Neural cell (in vitro differentiated cells): ENCODE measurements around the gene EMILIN3. TPM values are rescaled to one million over a fixed set of nuclear protein-coding genes. Genes with fewer than 3 reads are reported as not detected.

ENCODE experiments used
- H2AFZ ChIP-seq: fragments of 200-600, 300-800 bp; sonication (generic), shearing (Covaris generic); 2 replicates; pipeline ENCODE4 v1.6.0; 2014; ENCODE audit warnings: low read depth, mild to moderate bottlenecking, antibody characterized with exemption, low read length, moderate library complexity
- H3F3A ChIP-seq: fragments of 200-600 bp; shearing (Covaris generic); 2 replicates; pipeline ENCODE4 v1.6.1; 2016; ENCODE audit warnings: mild to moderate bottlenecking, moderate library complexity, mixed read lengths, antibody characterized with exemption, low read length; ENCODE audit not compliant: insufficient read depth, poor library complexity, severe bottlenecking
- H3K27ac ChIP-seq: fragments of 200-600, 300-800 bp; sonication (generic), shearing (Covaris generic); 2 replicates; pipeline ENCODE4 v1.5.1; 2014; ENCODE audit warnings: mild to moderate bottlenecking, low read length, moderate library complexity
- H3K27me3 ChIP-seq: fragments of 300-800, 200-600 bp; sonication (generic), shearing (Covaris generic); 2 replicates; pipeline ENCODE4 v1.6.0; 2014; ENCODE audit warnings: mild to moderate bottlenecking, low read depth, low read length, moderate library complexity; ENCODE audit not compliant: insufficient read depth
- H3K36me3 ChIP-seq: fragments of 300-800, 200-600 bp; sonication (generic), shearing (Covaris generic); 2 replicates; pipeline ENCODE4 v1.5.1; 2014; ENCODE audit warnings: mild to moderate bottlenecking, antibody characterized with exemption, low read length, moderate library complexity; ENCODE audit not compliant: insufficient read depth
- H3K4me2 ChIP-seq: fragments of 300-800, 200-600 bp; sonication (generic), shearing (Covaris generic); 2 replicates; pipeline ENCODE4 v1.6.0; 2014; ENCODE audit warnings: mild to moderate bottlenecking, low read length
- H3K4me3 ChIP-seq: fragments of 300-800, 200-600 bp; sonication (generic), shearing (Covaris generic); 2 replicates; pipeline ENCODE4 v1.5.1; 2014; ENCODE audit warnings: mild to moderate bottlenecking, low read length, moderate library complexity
- H3K79me2 ChIP-seq: fragments of 200-600 bp; shearing (Covaris generic); replicated peaks from 2 replicates; pipeline ENCODE4 v1.6.0; 2014; ENCODE audit warnings: mild to moderate bottlenecking, low read length, moderate library complexity; ENCODE audit not compliant: insufficient read depth
- H3K9ac ChIP-seq: fragments of 300-800, 200-600 bp; sonication (generic), shearing (Covaris generic); 2 replicates; pipeline ENCODE4 v1.6.1; 2016; ENCODE audit warnings: mild to moderate bottlenecking, low read length, mixed read lengths
- H3K9me2 ChIP-seq: fragments of 200-600 bp; shearing (Covaris generic); 2 replicates; pipeline ENCODE4 v1.6.1; 2016; ENCODE audit warnings: mild to moderate bottlenecking, low read length, mixed read lengths; ENCODE audit not compliant: insufficient read depth
- H3K9me3 ChIP-seq: fragments of 200-600, 300-800 bp; sonication (generic), shearing (Covaris generic); 2 replicates; pipeline ENCODE4 v1.6.1; 2016; ENCODE audit warnings: mild to moderate bottlenecking, mixed run types, low read length, moderate library complexity, mixed read lengths
- H4K20me1 ChIP-seq: fragments of 200-600 bp; shearing (Covaris generic); 2 replicates; pipeline ENCODE4 v1.6.1; 2016; ENCODE audit warnings: mild to moderate bottlenecking, mixed run types; ENCODE audit not compliant: insufficient read depth
- CTCF ChIP-seq: fragments of 450-650 bp; IDR thresholded peaks from 2 replicates; pipeline ENCODE4 v1.5.1; 2014; ENCODE audit warnings: antibody characterized with exemption, mild to moderate bottlenecking, moderate library complexity; ENCODE audit not compliant: poor library complexity, severe bottlenecking
- EP300 ChIP-seq: fragments of 450-650 bp; conservative IDR thresholded peaks from 2 replicates; pipeline ENCODE4 v1.6.1; 2014; ENCODE audit warnings: antibody characterized with exemption, mild to moderate bottlenecking, moderate library complexity; ENCODE audit not compliant: poor library complexity, severe bottlenecking
- EZH2 ChIP-seq: fragments of 200-600, 300-800 bp; shearing (Covaris generic), sonication (generic); IDR thresholded peaks from 2 replicates; pipeline ENCODE4 v1.6.1; 2014; ENCODE audit warnings: antibody characterized with exemption, low read length, borderline replicate concordance, mild to moderate bottlenecking; ENCODE audit not compliant: insufficient read depth, poor library complexity, severe bottlenecking
- MXI1 ChIP-seq: fragments of 450-650 bp; conservative IDR thresholded peaks from 2 replicates; pipeline ENCODE4 v1.6.1; 2014; ENCODE audit warnings: antibody characterized with exemption, mild to moderate bottlenecking; ENCODE audit not compliant: poor library complexity, severe bottlenecking
- POLR2AphosphoS5 ChIP-seq: IDR thresholded peaks from 2 replicates; pipeline ENCODE4 v1.6.1; 2012
- RAD21 ChIP-seq: fragments of 450-650 bp; conservative IDR thresholded peaks from 2 replicates; pipeline ENCODE4 v1.6.1; 2014; ENCODE audit warnings: antibody characterized with exemption, mild to moderate bottlenecking, moderate library complexity
- REST ChIP-seq: IDR thresholded peaks from 2 replicates; pipeline ENCODE4 v1.6.1; 2012; ENCODE audit warnings: borderline replicate concordance
- SMC3 ChIP-seq: fragments of 450-650 bp; conservative IDR thresholded peaks from 2 replicates; pipeline ENCODE4 v1.6.1; 2014; ENCODE audit warnings: antibody characterized with exemption, mild to moderate bottlenecking, moderate library complexity; ENCODE audit not compliant: poor library complexity
- TAF1 ChIP-seq: IDR thresholded peaks from 2 replicates; pipeline ENCODE4 v1.6.1; 2012; ENCODE audit warnings: low read depth
- polyA plus RNA-seq: library from polyadenylated mRNA; depleted of rRNA; stranded (reverse); fragments of >200 nt; gene quantifications from 2 replicates; pipeline ENCODE4 v1.2.3, GENCODE V29; 2014

EMILIN3 gene
- polyA plus RNA-seq, 1 donor from 2014 or later = 0.30 TPM

GRCh38 chr20:41406896-41407444 lies 40.4 kb upstream of the EMILIN3 start:
- Histone ChIP-seq H3F3A (no peaks in the 10 kb centered on the region), H2AFZ (no peak overlapping the region), H3K9me3 (no peaks in the 10 kb centered on the region), H3K27ac (no peak overlapping the region), H3K4me2 (no peak overlapping the region), H4K20me1 (no peaks in the 10 kb centered on the region), H3K27me3 (no peaks in the 10 kb centered on the region), H3K9ac (no peak overlapping the region), H3K79me2 (no peaks in the 10 kb centered on the region), H3K36me3 (peaks cover 5% of the 10 kb centered on the region), H3K9me2 (no peaks in the 10 kb centered on the region), H3K4me3 (no peak overlapping the region)
- TF ChIP-seq MXI1 (no peak), POLR2AphosphoS5 (no peak), SMC3 (no peak), EZH2 (no peak), CTCF (no peak), RAD21 (no peak), REST (no peak), TAF1 (no peak), EP300 (no peak)

- H3K4me2 ChIP-seq = no peak overlapping the region
- H4K20me1 ChIP-seq = no peaks in the 10 kb centered on the region
- no peaks in the 10 kb centered on the region for H3K27me3 ChIP-seq
- H3F3A ChIP-seq = no peaks in the 10 kb centered on the region
- no peak overlapping the region for H3K9ac ChIP-seq
- TF ChIP-seq POLR2AphosphoS5 (no peak), REST (no peak), MXI1 (no peak), RAD21 (no peak), EP300 (no peak), CTCF (no peak), TAF1 (no peak), EZH2 (no peak), SMC3 (no peak)
- H3K36me3 ChIP-seq = peaks cover 5% of the 10 kb centered on the region
- H3K79me2 ChIP-seq = no peaks in the 10 kb centered on the region
- no peak overlapping the region for H2AFZ ChIP-seq
- H3K4me3 ChIP-seq = no peak overlapping the region
- H3K9me3 ChIP-seq = no peaks in the 10 kb centered on the region
- H3K9me2 ChIP-seq = no peaks in the 10 kb centered on the region
- H3K27ac ChIP-seq = no peak overlapping the region
These were observed 39.7 kb upstream of the EMILIN3 start for GRCh38 chr20:41406353-41406752.
